Heart left ventricle (tissue), 13 donors: ENCODE data around the gene CLMN.

Experiments used
- CTCF ChIP-seq, 12 donors: fragments of 200-600 bp; sonication (generic) in 4 of 12; IDR thresholded peaks; one replicate each; pipeline versions ENCODE4 v1.5.0 to v1.8.0; 2018 to 2022; ENCODE audit warnings: antibody characterized with exemption in 12 of 12, mild to moderate bottlenecking in 5 of 12
- POLR2A ChIP-seq, 2 donors: fragments of 450-650 bp; IDR thresholded peaks; one replicate each; pipeline ENCODE4 v1.6.1; 2017; ENCODE audit warnings: antibody characterized with exemption in 2 of 2, mild to moderate bottlenecking in 2 of 2, moderate library complexity in 2 of 2
- donor health status: ischemic (EF 13 %, LVEDD 7.1; RV severe dilation, severe dysfunction).
- donor health status: DM: no; HTN: yes; CAD: no.
- donor health status: DM: no; HTN: no; CAD: no.
- donor health status: ischemic (EF 25% LVEDD 6.9; RV normal size, moderate dysfunction).
- donor health status: ischemic (EF 25% LVEDD 5.7; RV mildly dilated, moderate dysfunction).
- donor health status: ischemic (EF 35%, LVEDD 5.7; RV mildly dilated, moderate dysfunction).
- donor health status: nonischemic (EF 11% LVEDD 7.7; RV severe dilation, severe dysfunction).
- donor health status: DM: yes; HTN: yes; CAD: no.
- donor health status: PGD.
- donor health status: ischemic (EF 29% LVEDD 5.4; RV normal size, mild dysfunction).
- donor health status: nonischemic (EF 23%, LVEDD 6.1; RV moderate dilation, normal function).

GRCh38 chr14:95291859-95292542 lies 27.7 kb downstream of the CLMN start:
- TF ChIP-seq POLR2A (IDR thresholded peaks at IDR 0.05): no peak
- no peak for TF ChIP-seq CTCF (IDR thresholded peaks at IDR 0.05)
